AG10803 (cell line): ENCODE results near the gene OCSTAMP.

Experiments
- DNase-seq: peaks from one replicate; pipeline ENCODE4 v3.0.0; 2010; ENCODE audit warnings: low read depth
- H3K4me3 ChIP-seq: 2 replicates; pipeline ENCODE4 v1.5.1; 2011; ENCODE audit warnings: mild to moderate bottlenecking, low read length, control low read depth
- CTCF ChIP-seq: conservative IDR thresholded peaks from 2 replicates; pipeline ENCODE4 v1.5.1; 2011; ENCODE audit warnings: mild to moderate bottlenecking, low read length, control low read depth, inconsistent platforms

The OCSTAMP gene

DNA sequence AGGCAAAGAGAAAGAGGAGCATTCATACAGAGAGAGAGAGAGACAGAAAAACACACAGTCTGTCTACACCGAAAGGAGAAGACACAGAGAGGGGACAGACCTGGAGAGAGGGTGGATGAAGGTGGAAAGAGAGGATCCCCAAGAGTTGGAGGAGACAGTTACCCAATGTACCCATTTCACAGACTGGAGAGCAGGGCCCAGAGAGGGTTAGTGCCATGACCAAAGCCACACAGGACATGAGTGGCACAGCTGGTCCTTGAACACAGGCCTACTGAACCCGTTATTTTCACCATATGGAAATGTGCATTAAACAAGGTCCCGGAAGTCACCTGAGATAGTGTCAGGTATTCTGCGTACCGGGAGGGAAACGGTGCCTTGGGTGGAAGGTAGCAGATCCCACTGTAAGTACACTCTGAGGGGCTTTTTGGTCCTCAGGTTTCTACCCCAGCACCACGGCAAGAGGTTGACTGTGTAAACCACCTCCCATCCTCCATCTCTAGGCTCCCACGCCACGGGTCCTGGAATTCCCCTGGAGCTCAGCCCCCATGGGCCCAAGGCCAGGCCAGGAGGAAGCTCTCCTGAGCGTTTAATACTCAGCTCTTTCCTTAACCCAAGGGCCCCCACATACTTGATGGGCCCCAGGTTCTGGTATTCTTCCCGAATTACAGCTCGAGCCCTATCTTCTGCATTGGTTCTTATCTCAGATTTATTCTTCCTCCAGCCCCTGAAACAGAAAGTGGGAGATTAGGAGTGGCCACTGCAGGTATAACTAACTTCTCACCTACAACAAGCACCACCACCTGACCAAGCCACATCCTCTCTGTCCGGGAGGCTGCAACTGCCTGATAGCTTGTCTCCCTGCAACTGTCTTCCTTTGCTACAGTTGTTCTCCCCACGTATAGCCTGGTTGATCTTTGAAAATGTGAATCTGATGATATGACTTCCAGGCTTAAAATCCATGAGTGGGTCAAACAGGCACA lies 38.4 kb upstream of the OCSTAMP start:
- DNase-seq = no peak

DNA sequence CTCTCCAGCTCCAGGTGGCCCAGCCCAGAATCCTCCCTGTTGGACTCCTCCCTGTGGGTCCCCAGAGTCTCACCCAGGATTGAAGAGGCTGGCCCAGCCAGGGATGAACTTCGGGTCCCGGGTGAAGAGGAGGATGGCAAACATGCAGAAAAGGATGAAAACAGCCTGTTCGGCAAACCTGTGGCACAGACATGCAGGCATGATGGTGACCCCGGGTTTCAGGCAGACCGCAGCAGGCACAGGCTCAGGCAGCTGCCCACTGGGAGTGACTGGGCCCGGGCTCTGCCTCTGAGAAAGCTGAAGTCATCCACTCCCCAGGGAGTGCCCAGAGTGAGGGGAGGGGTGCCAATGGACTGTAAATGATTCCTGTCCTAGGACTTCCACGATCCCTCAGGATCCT lies 37.5 kb upstream of the OCSTAMP start:
- no peak for TF ChIP-seq CTCF
- no peak overlapping the region for H3K4me3 ChIP-seq
- no peak for DNase-seq

More for the DNA sequence above, 38.4 kb upstream of the OCSTAMP start:
- TF ChIP-seq CTCF = no peak
- no peak overlapping the region for H3K4me3 ChIP-seq

DNA sequence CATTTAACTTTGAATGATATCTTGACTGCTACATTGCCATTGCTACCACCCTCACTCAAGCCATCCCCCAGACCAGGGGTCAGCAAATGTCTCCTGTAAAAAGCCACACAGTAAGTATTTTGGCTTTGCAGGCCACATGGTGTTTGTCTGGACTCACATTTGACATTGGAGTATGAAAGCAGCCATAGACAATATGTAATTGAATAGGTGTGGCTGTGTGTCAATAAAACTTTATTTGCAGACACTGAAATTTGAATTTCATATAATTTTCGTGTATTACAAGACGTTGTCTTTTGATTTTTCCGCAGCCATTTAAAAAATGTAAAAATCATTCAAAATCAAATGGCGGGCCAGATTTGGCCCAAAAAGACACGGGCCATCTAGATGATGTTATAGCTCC lies 36.3 kb upstream of the OCSTAMP start:
- H3K4me3 ChIP-seq = no peak overlapping the region
- DNase-seq = no peak
- TF ChIP-seq CTCF = no peak

DNA sequence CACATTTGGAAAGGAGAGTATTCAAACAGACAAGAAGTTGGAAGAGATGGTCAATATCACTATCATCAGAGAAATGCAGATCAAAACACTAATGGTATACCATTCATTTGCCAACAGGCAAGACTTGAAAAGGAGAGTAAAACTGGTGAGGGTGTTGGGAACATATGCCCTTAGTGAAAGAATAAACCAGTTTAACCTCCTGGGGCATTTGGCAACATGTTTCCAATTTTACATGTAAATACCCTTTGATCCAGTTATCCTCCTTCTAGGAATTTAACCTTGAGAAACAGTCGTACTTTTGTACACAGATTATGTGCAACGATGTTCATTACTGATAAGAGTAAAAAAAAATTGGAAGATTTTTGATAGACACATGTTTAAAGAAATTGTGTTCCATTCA lies 34.1 kb upstream of the OCSTAMP start:
- H3K4me3 ChIP-seq = no peak overlapping the region
- no peak for DNase-seq
- TF ChIP-seq CTCF = no peak

GRCh38 chr20:46583411-46584214 lies 33.2 kb upstream of the OCSTAMP start:
- TF ChIP-seq CTCF = no peak
- no peak overlapping the region for H3K4me3 ChIP-seq
- DNase-seq = no peak

- TF ChIP-seq CTCF = no peak
- DNase-seq = no peak
- H3K4me3 ChIP-seq = no peak overlapping the region
Measured at GRCh38 chr20:46582648-46583047, 32.2 kb upstream of the OCSTAMP start.
